Epithelial cell of esophagus (primary cell): ENCODE results near the gene ARHGAP26.

Experiments used
- DNase-seq: peaks from one replicate; pipeline ENCODE4 v3.0.0; 2010; ENCODE audit warnings: low read depth
- H3K4me3 ChIP-seq: 2 replicates; pipeline ENCODE4 v1.5.1; 2011; ENCODE audit warnings: mild to moderate bottlenecking, low read length, control low read depth
- TF ChIP-seq, protein P1 (sequence below): IDR thresholded peaks from 2 replicates; pipeline ENCODE4 v1.5.1; 2011; ENCODE audit warnings: low read depth, mild to moderate bottlenecking, low read length, control low read depth, inconsistent platforms; ENCODE audit not compliant: insufficient read depth; ENCODE audit errors: missing control alignments

Gene ARHGAP26

DNA sequence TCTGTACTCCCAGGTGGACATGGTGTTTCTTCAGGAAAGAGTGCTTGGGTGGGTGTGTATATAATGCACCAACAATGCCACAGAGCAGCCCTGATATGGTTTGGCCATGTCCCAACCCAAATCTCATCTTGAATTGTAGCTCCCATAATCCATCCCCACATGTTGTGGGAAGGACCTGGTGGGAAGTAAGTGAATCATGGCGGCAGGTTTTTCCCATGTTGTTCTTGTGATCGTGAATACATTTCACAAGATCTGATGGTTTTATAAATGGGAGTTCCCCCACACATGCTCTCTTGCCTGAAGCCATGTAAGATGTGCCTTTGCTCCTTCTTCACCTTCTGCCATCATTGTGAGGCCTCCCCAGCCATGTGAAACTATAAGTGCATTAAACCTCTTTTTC is 474.8 kb downstream of the ARHGAP26 start:
- TF ChIP-seq, protein P1, sequence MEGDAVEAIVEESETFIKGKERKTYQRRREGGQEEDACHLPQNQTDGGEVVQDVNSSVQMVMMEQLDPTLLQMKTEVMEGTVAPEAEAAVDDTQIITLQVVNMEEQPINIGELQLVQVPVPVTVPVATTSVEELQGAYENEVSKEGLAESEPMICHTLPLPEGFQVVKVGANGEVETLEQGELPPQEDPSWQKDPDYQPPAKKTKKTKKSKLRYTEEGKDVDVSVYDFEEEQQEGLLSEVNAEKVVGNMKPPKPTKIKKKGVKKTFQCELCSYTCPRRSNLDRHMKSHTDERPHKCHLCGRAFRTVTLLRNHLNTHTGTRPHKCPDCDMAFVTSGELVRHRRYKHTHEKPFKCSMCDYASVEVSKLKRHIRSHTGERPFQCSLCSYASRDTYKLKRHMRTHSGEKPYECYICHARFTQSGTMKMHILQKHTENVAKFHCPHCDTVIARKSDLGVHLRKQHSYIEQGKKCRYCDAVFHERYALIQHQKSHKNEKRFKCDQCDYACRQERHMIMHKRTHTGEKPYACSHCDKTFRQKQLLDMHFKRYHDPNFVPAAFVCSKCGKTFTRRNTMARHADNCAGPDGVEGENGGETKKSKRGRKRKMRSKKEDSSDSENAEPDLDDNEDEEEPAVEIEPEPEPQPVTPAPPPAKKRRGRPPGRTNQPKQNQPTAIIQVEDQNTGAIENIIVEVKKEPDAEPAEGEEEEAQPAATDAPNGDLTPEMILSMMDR: no peak

DNA sequence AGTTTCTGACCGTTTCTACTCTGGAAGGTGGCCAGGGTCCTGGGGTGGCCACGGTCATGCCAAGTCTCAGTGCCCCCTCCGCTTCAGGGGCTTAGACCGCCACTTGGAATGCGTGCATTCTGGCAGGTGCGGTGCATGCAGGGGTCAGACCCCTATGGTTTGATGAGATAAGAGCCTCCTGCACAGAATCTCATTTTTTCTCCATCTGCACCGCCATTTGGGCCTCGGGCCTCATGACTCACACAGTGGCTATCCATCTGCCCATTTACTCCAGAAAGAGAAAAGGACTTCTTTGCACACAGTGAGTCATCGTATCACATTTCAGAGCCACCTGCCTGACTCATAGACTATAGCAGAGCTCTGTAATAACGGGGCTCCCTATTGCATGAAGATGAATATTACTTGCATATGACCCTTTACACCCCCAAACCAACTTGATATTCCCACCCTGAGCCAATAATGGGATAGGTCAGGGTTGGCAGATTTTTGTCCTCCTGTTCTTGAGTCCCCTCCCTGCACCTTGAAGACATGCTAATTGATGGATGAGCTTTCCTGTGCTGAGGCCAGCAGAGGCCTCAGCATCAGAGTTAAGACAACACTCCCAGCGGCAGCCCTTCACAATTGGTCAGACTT is 475.9 kb downstream of the ARHGAP26 start:
- H3K4me3 ChIP-seq: no peak overlapping the region
- TF ChIP-seq, protein P1: no peak
- DNase-seq: peak; percentile 97

More for the DNA sequence above, 474.8 kb downstream of the ARHGAP26 start:
- no peak overlapping the region for H3K4me3 ChIP-seq
- peak; percentile 63 for DNase-seq

DNA sequence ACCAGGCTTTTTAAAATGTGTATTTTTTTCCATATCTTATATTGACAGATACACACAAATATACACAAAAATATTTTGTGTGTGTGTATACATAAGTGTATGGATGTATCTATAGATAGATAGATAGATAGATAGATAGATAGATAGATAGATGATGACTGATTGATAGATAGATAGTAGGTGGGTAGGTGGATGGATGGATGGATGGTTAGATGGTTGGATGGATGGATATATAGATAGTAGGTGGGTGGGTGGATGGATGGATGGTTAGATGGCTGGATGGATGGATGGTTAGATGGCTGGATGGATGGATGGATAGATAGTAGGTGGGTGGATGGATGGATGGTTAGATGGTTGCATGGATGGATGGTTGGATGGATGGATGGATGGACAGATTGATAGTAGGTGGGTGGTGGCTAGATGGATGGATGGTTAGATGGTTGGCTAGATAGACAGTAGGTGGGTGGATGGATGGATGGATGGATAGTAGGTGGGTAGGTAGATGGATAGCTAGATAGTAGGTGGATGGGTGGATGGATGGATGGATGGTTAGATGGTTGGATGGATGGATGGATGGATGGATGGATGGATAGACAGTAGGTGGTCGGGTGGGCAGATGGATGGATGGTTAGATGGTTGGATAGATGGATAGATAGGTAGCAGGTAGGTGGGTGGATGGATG is 477.1 kb downstream of the ARHGAP26 start:
- TF ChIP-seq, protein P1: no peak
- no peak for DNase-seq
- no peak overlapping the region for H3K4me3 ChIP-seq

DNA sequence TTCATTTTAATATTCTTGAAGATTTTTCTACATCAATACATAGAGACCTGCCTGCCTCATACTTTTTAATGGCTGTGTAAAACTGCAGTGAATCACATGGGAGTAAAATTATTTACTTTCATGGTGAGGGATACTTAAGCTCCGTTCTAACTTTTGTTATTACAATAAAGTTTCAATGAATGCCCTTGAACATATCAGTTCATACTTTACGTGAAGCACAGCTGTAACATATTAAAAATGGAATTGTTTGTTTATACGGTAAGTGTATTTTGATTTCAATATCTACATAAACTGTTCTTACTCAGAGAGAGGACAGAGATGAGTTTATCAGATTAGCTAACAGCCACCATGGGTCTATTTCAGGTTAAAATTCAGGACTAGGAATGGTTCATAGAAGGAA is 478.2 kb downstream of the ARHGAP26 start:
- H3K4me3 ChIP-seq: no peak overlapping the region
- TF ChIP-seq, protein P1: no peak
- DNase-seq: no peak

DNA sequence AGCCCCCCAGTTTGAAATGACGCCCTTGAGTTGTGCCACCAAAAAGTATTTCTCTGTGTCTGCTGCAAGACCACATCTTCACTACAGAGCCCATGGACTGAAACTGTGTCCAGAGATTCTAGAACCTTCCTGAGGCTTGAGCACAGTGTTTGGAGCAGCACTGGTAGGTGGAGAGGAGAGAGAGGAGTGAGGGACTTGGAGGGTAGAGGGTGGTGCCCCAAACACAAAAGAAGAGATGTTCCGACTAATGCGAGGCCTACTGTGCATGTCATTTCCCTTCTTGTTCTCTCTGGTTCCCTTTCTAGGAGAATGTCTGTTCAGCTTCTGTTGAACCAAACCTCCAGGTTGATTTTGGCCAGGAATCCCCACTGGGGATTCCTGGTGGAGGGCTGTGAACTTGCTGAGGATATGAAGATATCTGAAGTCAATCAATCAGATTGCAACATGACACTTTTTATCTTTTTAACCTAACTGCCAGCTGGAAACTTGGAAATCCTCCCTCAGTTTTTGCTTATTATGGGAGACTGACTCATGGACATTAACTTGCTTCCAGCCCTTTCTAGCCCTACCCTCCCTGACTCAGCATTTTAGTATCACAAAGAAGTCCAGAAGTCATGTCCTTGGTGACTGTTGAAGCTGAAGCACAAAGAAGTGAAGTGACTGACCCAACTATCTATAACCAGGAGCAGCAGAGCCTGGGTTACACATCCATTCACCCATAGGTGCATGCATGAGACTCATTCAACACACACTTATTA is 478.8 kb downstream of the ARHGAP26 start:
- TF ChIP-seq, protein P1: no peak
- peak; percentile 88 for DNase-seq
- H3K4me3 ChIP-seq: no peak overlapping the region

DNA sequence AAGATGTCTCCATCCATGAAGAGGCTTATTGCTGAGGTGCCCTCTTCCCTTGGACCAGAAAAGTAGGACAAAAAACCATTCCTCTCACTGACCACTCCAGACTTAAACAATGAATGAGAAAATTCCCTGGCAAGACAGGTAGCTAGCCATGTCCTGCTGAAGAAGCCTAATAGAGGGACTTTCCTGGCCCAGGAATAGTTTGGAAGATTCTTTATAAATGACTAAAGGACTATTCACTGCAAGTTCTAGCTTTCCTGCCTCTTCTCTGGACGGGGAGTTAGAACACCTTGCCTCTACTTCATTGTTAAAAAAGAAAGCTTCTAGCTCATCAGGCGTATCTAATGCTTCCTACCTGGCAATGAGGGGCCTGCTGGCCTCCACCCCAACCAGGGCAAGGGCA is 479.7 kb downstream of the ARHGAP26 start:
- H3K4me3 ChIP-seq: no peak overlapping the region
- DNase-seq: peak; percentile 43
- TF ChIP-seq, protein P1: no peak
